T-helper 1 cell treated with Interleukin-12 subunit alpha and Interleukin-12 subunit beta and Interleukin-4 antibody, amounts not matched to agents 30 μg/mL and 1 μg/mL, for 36 hours (primary cell): Measurements from ENCODE around the gene PFKL.

Source experiments
- H3K27ac Mint-ChIP-seq: one replicate; pipeline ENCODE4 v1.8.0; 2021; ENCODE audit warnings: mild to moderate bottlenecking, mixed read lengths
- H3K27me3 Mint-ChIP-seq: one replicate; pipeline ENCODE4 v1.8.0; 2021; ENCODE audit warnings: low read depth, mixed read lengths
- H3K36me3 Mint-ChIP-seq: one replicate; pipeline ENCODE4 v1.8.0; 2021; ENCODE audit warnings: low read depth, mixed read lengths
- H3K4me1 Mint-ChIP-seq: one replicate; pipeline ENCODE4 v1.8.0; 2021; ENCODE audit warnings: low read depth, mixed read lengths
- H3K4me3 Mint-ChIP-seq: one replicate; pipeline ENCODE4 v1.8.0; 2021; ENCODE audit warnings: mild to moderate bottlenecking, moderate library complexity, mixed read lengths
- H3K9me3 Mint-ChIP-seq: one replicate; pipeline ENCODE4 v1.8.0; 2021; ENCODE audit warnings: mixed read lengths

PFKL gene

DNA sequence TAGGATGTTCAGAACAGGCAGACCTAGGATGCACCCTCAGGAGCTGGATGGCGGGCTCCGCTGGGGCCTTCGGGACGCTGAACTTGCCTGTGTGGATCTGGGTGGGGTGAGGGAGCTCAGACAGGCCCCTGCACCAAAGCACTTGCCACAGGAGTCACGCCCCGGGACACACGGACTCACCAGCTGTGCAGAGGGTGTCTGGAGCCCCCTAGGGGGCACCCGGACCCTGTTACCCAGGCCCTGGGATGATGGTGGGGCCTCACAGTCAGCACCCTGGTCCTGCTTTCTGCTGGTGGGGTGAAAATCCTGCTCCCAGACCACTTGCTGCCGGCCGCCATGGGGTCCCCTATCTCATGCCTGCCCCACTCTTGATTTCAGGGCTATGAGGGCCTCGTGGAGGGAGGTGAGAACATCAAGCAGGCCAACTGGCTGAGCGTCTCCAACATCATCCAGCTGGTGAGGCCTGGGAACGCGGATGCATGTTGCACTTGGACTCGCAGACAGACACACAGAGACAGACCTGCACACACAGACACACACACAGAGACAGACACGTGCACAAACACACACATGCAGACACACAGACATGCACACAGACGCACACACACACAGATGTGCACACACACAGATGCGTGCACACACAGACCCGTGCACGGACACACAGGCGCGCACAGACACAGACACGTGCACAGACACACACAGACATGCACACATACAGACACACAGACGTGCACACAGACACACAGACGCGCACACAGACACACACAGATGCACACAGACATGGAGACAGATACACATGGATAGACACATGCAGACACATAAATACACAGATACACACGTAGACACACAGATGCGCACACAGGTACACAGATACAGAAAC is 11.0 kb downstream of the PFKL start:
- Mint-ChIP-seq H3K9me3 (no peaks in the 10 kb centered on the region), H3K27me3 (no peaks in the 10 kb centered on the region), H3K36me3 (peaks cover 14% of the 10 kb centered on the region), H3K4me1 (no peaks in the 10 kb centered on the region), H3K27ac (no peak overlapping the region), H3K4me3 (no peak overlapping the region)

DNA sequence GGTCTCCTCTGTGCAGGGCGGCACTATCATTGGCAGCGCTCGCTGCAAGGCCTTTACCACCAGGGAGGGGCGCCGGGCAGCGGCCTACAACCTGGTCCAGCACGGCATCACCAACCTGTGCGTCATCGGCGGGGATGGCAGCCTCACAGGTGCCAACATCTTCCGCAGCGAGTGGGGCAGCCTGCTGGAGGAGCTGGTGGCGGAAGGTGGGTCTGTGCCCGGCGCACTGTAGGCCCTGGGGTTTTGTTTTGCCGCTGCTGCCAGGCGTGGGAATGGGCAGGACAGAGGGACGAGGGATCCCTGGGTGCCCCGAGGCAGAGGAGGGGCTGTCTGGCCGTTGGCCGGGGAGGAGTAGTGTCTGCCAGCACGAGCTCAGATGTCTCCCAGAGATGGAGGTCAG is 12.2 kb downstream of the PFKL start:
- Mint-ChIP-seq H3K27ac (no peak overlapping the region), H3K4me1 (no peaks in the 10 kb centered on the region)

DNA sequence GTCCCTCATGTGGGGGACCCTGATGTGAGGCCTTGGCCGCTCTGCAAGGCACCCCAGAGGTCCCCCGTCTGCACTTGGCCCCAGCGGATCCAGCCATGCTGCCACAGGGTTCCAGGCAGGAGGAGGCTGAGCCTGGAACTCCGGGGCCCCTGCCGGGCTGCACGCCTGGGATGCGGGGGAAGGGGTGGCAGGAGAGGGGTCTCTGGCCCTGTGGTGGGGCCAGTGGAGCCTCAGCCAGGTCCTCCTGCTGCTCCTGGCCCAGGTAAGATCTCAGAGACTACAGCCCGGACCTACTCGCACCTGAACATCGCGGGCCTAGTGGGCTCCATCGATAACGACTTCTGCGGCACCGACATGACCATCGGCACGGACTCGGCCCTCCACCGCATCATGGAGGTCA is 12.9 kb downstream of the PFKL start:
- Mint-ChIP-seq H3K4me1 (no peaks in the 10 kb centered on the region), H3K27ac (no peak overlapping the region), H3K4me3 (no peak overlapping the region), H3K36me3 (peaks cover 17% of the 10 kb centered on the region), H3K9me3 (no peaks in the 10 kb centered on the region), H3K27me3 (no peaks in the 10 kb centered on the region)

More for the DNA sequence above, 12.2 kb downstream of the PFKL start:
- Mint-ChIP-seq H3K9me3 (no peaks in the 10 kb centered on the region), H3K4me3 (no peak overlapping the region), H3K36me3 (peaks cover 18% of the 10 kb centered on the region), H3K27me3 (no peaks in the 10 kb centered on the region)

DNA sequence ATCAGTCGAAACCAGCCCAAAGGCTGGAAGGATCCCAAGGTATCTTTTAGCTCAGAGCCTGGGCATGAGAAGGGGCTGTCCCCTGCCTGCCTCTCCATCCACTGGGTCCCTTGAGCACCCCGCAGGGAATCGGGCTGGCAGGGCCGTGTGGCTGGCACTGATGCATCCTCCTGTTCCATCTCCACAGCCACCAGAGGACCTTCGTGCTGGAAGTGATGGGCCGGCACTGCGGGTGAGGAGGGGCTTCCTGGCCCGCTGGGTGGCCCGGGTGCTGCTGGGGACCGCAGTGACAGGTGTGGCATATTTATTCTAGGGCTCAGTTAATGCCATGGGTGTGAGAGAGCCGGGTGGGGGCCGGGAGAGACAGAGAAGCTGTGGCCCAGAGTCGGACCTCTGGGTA is 13.6 kb downstream of the PFKL start:
- H3K27ac Mint-ChIP-seq = no peak overlapping the region
- H3K36me3 Mint-ChIP-seq = peaks cover 13% of the 10 kb centered on the region
- H3K27me3 Mint-ChIP-seq = no peaks in the 10 kb centered on the region
- H3K4me1 Mint-ChIP-seq = no peaks in the 10 kb centered on the region
- H3K4me3 Mint-ChIP-seq = no peak overlapping the region
- H3K9me3 Mint-ChIP-seq = no peaks in the 10 kb centered on the region

DNA sequence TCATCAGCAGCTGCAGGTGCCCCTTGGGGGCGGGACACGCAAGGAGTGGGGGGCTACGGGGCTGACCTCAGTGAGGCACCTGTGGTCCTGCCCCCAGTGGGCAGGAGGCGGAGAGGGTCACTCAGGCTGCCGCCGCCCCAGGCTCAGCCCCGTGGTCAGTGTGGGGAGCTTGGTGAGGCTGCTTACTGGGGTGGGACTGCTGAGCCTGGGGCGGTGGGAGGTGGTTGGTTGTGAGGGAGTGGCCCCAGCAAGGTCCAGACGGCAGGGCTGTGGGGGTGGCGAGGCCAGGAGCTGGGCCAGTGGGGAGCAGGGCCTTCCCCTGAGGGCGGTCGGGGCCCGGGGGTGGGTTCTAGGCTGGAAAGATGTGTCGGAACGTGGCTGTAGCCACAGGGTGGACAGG is 14.3 kb downstream of the PFKL start:
- no peaks in the 10 kb centered on the region for H3K4me1 Mint-ChIP-seq
- H3K9me3 Mint-ChIP-seq = no peaks in the 10 kb centered on the region
- no peak overlapping the region for H3K27ac Mint-ChIP-seq
- H3K36me3 Mint-ChIP-seq = peaks cover 11% of the 10 kb centered on the region
- H3K4me3 Mint-ChIP-seq = no peak overlapping the region
- no peaks in the 10 kb centered on the region for H3K27me3 Mint-ChIP-seq

DNA sequence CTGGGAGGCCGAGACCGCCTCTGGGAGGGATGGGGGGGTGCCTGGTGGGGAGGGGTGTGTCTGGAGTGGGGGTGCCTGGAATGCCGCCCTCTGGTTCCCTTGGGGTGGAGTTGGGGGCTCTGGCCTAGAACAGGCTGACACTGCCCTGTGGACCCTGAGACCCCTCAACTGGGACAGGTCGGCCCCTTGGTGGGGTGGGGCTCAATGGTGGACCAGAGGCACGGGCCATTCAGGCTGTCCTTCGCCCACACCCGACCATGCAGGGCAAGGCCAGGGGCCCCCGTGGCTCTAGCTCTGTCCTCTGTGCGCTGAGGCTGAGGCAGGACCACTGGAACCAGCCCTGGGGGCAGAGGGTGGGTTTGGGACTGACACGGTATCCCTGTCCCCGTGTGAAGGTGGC is 14.7 kb downstream of the PFKL start:
- Mint-ChIP-seq H3K4me1 (no peaks in the 10 kb centered on the region), H3K27ac (no peak overlapping the region), H3K36me3 (peaks cover 15% of the 10 kb centered on the region), H3K9me3 (no peaks in the 10 kb centered on the region), H3K4me3 (no peak overlapping the region), H3K27me3 (no peaks in the 10 kb centered on the region)

DNA sequence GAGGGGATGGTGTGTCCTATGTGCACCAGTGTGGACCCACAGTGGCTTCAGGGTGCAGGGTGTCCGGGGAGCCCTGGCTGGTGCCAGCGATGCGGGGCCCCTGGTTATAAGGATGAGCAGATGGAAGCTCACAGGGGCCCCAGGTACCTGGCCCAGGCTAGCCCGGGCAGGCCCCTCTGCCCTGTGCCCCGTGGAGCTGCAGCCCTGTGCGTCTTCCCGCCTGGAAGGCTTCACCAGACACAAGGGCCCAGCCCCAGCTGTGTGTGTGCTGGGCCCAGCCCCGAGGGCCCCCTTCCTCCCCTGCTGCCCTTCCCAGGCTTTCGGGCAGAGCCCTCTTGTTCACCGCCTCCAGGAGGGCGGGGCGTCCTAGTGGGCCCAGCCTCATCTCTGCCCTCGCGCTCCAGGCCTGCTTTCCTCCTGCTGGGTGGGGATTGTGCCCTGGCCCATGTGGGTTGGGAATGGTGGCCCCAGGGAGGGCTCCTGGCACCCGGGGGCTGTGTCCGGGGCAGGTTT is 15.9 kb downstream of the PFKL start:
- Mint-ChIP-seq H3K27me3 (no peaks in the 10 kb centered on the region), H3K4me3 (no peak overlapping the region), H3K9me3 (no peaks in the 10 kb centered on the region), H3K36me3 (peaks cover 15% of the 10 kb centered on the region), H3K4me1 (no peaks in the 10 kb centered on the region), H3K27ac (no peak overlapping the region)

DNA sequence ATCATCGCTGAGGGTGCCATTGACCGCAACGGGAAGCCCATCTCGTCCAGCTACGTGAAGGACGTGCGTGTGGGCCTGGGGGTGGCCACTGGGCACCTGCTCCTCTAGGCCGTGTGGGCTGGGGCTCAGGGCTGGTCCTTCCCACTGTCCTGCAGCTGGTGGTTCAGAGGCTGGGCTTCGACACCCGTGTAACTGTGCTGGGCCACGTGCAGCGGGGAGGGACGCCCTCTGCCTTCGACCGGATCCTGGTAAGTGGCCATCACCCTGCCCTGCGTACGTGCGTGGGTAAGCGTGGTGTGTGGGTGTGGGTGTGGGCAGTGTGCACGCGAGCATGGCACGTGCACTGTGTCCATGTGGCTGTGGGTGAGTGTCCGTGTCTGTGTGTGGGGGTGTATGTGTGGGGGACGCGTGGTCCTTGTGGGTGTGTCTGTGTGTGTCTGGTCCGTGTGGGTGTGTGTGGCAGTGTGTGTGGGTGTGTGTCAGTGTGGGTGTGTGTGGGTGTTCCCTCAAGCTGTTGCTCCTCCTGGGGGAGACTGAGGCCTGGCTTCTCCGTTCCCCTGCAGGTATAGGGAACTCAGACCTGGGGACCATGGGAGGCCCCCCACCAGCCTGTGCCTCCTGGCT is 16.5 kb downstream of the PFKL start:
- Mint-ChIP-seq H3K4me3 (no peak overlapping the region), H3K36me3 (peaks cover 9% of the 10 kb centered on the region), H3K9me3 (no peaks in the 10 kb centered on the region), H3K27ac (no peak overlapping the region), H3K4me1 (no peaks in the 10 kb centered on the region), H3K27me3 (no peaks in the 10 kb centered on the region)

DNA sequence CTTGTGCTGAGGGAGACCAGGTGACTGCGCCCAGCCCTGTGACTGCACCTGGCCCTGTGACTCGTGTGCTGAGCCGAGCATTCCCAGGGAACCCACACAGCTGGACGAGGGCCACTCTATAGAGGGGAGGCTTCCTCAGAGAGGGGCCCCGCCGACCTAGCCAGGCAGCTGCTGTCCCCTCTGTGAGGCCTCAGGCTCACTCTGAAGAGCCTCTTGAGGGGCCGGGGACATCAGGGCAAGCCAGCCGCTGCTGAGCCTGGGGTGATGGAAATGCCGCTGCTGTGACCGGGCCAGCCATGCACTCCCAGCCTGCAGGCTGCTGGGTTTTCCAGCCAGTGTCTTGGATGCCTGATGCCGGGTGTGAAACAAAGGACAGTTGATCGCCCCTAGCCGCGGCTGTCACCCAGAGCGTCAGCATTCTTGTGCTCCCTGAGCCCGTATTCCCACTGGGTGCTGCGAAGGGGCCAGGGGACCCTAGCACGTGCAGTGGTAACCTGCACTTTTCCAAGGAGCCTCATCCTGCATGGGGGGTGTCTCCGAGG is 17.5 kb downstream of the PFKL start:
- H3K27ac Mint-ChIP-seq = no peak overlapping the region
- H3K4me3 Mint-ChIP-seq = no peak overlapping the region
- H3K36me3 Mint-ChIP-seq = peaks cover 8% of the 10 kb centered on the region
- no peaks in the 10 kb centered on the region for H3K9me3 Mint-ChIP-seq
- H3K27me3 Mint-ChIP-seq = no peaks in the 10 kb centered on the region
- no peaks in the 10 kb centered on the region for H3K4me1 Mint-ChIP-seq

DNA sequence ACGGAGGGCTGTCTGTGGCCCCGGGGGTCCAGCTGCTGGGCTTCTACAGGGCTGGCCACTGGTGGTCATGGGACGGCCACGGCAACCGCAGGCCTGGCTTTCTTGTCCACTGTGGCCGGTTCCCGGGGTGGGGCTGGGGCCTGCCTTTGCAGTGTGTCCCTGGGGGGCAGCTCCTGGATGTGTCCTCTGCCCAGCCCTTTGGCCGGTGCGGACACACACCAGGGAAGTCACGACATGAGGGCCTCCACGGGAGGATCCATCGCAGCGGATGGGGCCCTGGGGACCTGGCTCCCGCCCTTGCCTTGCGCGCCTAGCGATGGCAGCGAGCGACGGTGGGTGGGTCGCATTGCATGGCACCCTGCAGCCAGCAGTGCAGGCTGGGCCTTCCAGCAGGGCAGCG is 18.0 kb downstream of the PFKL start:
- H3K36me3 Mint-ChIP-seq = peaks cover 8% of the 10 kb centered on the region
- no peaks in the 10 kb centered on the region for H3K9me3 Mint-ChIP-seq
- H3K4me3 Mint-ChIP-seq = no peak overlapping the region
- H3K27ac Mint-ChIP-seq = no peak overlapping the region
- H3K4me1 Mint-ChIP-seq = no peaks in the 10 kb centered on the region
- no peaks in the 10 kb centered on the region for H3K27me3 Mint-ChIP-seq

DNA sequence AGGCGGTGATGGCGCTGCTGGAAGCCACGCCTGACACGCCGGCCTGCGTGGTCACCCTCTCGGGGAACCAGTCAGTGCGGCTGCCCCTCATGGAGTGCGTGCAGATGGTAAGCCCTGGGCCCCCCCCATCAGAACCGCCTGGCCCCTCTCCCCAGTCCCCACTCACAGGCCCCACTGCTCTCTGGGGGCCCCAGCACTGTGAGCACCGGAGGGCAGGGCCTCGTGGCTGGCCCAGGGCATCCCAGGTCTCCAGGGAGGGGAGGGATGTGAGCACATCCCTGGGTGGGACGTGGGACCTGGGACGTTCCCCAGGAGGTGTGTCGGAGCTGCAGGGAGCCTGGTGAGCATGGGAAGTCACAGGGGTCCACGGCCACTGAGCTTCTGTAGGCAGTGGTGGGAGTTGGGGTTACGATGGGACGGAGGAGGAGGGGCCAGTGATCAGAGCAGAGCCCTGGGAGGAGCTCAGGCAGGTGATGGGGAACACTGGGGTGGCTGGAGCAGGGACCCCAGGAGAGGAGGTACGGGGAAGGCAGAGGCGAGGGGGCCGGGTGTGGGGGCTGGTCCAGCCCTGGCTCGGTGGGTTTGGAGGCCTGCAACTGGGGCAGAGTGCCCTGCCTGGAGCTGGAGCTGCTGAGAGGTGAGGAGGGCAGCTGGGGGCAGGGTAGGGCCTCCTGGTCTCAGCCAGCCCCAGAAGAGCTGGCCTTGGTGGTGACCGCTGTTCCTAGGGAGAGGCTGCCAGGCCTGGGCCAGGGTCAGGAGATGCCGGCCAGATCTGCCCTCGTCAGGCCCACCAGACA is 18.8 kb downstream of the PFKL start:
- no peaks in the 10 kb centered on the region for H3K27me3 Mint-ChIP-seq
- H3K4me1 Mint-ChIP-seq = no peaks in the 10 kb centered on the region
- no peaks in the 10 kb centered on the region for H3K9me3 Mint-ChIP-seq
- peaks cover 11% of the 10 kb centered on the region for H3K36me3 Mint-ChIP-seq
- H3K4me3 Mint-ChIP-seq = no peak overlapping the region
- H3K27ac Mint-ChIP-seq = no peak overlapping the region

DNA sequence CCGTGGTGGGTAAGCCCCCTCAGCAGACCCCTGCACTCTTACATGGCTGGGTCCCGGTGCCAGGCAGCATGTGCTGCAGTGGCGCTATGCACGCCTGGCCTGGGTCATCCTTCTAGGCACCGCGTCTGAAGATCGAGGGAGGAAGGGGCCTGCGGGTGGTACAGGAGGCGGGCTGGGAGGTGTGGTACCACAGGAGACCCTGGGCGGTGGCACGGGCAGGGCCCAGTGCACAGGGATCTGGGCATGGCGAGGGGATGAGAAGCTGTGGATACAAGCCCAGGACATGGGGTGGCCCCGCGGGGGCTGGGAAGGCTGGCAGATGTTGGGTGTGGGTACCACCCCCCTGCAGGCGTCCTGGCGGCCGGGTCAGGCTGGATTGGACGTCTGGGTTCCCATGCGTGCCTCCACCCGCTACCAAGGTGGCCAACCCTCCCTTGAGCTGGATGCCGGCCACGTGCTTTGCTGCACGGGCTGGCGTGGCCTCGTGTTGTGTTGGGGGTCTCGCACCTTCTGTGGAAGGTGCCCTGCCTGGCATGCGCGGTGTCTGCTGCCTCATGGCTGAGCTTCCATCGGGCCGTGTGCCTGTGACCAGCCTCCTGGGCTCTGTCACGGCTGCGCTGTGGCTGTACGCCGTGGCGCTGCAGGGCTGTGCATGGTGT is 19.7 kb downstream of the PFKL start:
- no peaks in the 10 kb centered on the region for H3K4me1 Mint-ChIP-seq
- no peak overlapping the region for H3K4me3 Mint-ChIP-seq
- H3K9me3 Mint-ChIP-seq = no peaks in the 10 kb centered on the region
- H3K27me3 Mint-ChIP-seq = no peaks in the 10 kb centered on the region
- no peak overlapping the region for H3K27ac Mint-ChIP-seq
- peaks cover 11% of the 10 kb centered on the region for H3K36me3 Mint-ChIP-seq

DNA sequence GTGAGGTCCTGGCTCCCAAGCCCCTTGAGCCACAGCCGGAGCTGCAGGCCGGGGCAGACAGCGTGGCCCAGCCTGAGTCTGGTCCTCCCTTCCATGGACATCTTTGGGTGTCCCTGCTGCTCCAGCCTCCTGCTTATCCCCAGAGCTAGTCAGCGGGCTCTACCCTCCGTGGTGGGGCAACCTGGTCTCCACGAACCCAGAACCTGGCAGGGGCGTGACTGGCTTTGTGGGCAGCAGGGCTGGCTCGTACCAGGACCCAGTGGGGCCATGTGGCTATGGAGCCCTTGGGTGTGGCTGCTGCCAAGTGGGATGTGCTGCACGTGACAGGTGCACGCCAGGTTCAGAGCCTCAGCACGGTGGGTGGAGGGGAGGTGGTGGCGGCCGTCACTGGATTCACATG is 21.0 kb downstream of the PFKL start:
- H3K4me1 Mint-ChIP-seq = no peaks in the 10 kb centered on the region
- H3K9me3 Mint-ChIP-seq = no peaks in the 10 kb centered on the region
- H3K36me3 Mint-ChIP-seq = peaks cover 11% of the 10 kb centered on the region
- H3K27me3 Mint-ChIP-seq = no peaks in the 10 kb centered on the region
- H3K4me3 Mint-ChIP-seq = no peak overlapping the region
- H3K27ac Mint-ChIP-seq = no peak overlapping the region

DNA sequence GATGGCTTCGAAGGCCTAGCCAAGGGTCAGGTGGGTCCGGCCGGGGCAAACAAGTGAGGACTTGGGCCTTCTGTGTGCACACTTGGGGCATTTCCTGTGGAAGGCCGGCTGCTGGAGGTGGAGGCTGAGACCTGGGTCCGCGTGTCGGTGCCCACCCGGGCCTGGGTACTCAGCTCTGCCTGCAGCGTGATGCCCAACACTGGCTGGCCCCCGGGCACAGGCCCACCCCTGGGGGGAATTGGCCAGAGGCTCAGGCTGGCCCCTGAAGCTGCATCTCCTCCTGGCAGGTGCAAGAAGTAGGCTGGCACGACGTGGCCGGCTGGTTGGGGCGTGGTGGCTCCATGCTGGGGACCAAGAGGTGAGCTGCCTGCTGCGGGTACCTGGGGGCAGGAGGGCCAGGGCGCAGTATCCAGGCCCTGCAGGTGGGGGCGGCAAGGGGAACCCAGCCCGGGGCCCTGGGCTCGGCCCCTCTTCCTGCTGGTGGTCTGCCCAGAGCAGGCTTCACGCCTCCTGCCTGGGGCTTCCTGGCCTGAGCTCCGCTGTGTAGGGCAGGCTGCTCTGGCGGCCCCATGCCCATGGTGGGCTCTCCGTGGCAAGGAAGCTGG is 22.1 kb downstream of the PFKL start:
- Mint-ChIP-seq H3K36me3 (peaks cover 7% of the 10 kb centered on the region), H3K4me1 (no peaks in the 10 kb centered on the region), H3K4me3 (no peak overlapping the region), H3K9me3 (no peaks in the 10 kb centered on the region), H3K27ac (no peak overlapping the region), H3K27me3 (no peaks in the 10 kb centered on the region)
